WTC11 (cell line): ENCODE data around the gene HELZ. TPM values are rescaled to one million over a fixed set of nuclear protein-coding genes. Genes with fewer than 3 reads are reported as not detected.
A peak's percentile ranks its signal among the peaks of the same experiment; 100 is the strongest.

Experiments
- ATAC-seq: fragments of 200-7000 bp; cut with Tn5 transposase; 2 replicates; pipeline ENCODE4 v1.10.0; 2021; ENCODE audit warnings: mild to moderate bottlenecking, moderate library complexity
- CTCF ChIA-PET: fragments of 300-600 bp; sonication (Branson Sonifier 250); formaldehyde crosslinking; loops from one replicate; lab custom pipeline; 2021; ENCODE audit warnings: antibody characterized with exemption; lab: Charles Lee
- POLR2A ChIA-PET: fragments of 350-600 bp; sonication (Branson Sonifier 250); formaldehyde crosslinking; loops from one replicate; lab custom pipeline; 2021; ENCODE audit warnings: antibody characterized with exemption; lab: Charles Lee
- DNase-seq: peaks from one replicate; pipeline ENCODE4 v3.0.0; 2021; ENCODE audit warnings: low spot score
- H3K27ac Mint-ChIP-seq: 2 replicates; pipeline ENCODE4 v1.8.0; 2021; ENCODE audit warnings: mixed read lengths
- H3K27me3 Mint-ChIP-seq: 2 replicates; pipeline ENCODE4 v1.8.0; 2021; ENCODE audit warnings: low read depth, mild to moderate bottlenecking, moderate library complexity, mixed read lengths
- H3K36me3 Mint-ChIP-seq: 2 replicates; pipeline ENCODE4 v1.8.0; 2021; ENCODE audit warnings: mixed read lengths
- H3K4me1 Mint-ChIP-seq: 2 replicates; pipeline ENCODE4 v1.8.0; 2022; ENCODE audit warnings: mixed read lengths
- H3K4me3 Mint-ChIP-seq: 2 replicates; pipeline ENCODE4 v1.8.0; 2021; ENCODE audit warnings: mild to moderate bottlenecking, moderate library complexity, mixed read lengths
- H3K9me3 Mint-ChIP-seq: 2 replicates; pipeline ENCODE4 v1.8.0; 2021; ENCODE audit warnings: mixed read lengths
- AFF4 ChIP-seq: sonication (generic); formaldehyde crosslinking; IDR thresholded peaks from 2 replicates; pipeline ENCODE4 v1.8.1; 2023; ENCODE audit warnings: mild to moderate bottlenecking, missing genetic modification reagents, borderline replicate concordance
- ATF2 ChIP-seq: sonication (generic); formaldehyde crosslinking; IDR thresholded peaks from 2 replicates; pipeline ENCODE4 v1.8.1; 2022; ENCODE audit warnings: low read depth, missing genetic modification reagents, borderline replicate concordance
- CTCF ChIP-seq: fragments of 200-600 bp; IDR thresholded peaks from 2 replicates; pipeline ENCODE4 v1.8.0; 2022; ENCODE audit warnings: antibody characterized with exemption
- FOXP4 ChIP-seq: sonication (generic); formaldehyde crosslinking; IDR thresholded peaks from 2 replicates; pipeline ENCODE4 v1.8.0; 2022; ENCODE audit warnings: mild to moderate bottlenecking, missing genetic modification reagents
- HMGXB4 ChIP-seq: sonication (generic); formaldehyde crosslinking; IDR thresholded peaks from 2 replicates; pipeline ENCODE4 v1.8.1; 2023; ENCODE audit warnings: mild to moderate bottlenecking, moderate library complexity, missing genetic modification reagents
- MAX ChIP-seq: sonication (generic); formaldehyde crosslinking; IDR thresholded peaks from 2 replicates; pipeline ENCODE4 v1.8.0; 2022; ENCODE audit warnings: mild to moderate bottlenecking, missing genetic modification reagents
- PRDM15 ChIP-seq: sonication (generic); formaldehyde crosslinking; IDR thresholded peaks from 2 replicates; pipeline ENCODE4 v1.8.0; 2022; ENCODE audit warnings: missing genetic modification reagents
- ZNF232 ChIP-seq: sonication (generic); formaldehyde crosslinking; IDR thresholded peaks from 2 replicates; pipeline ENCODE4 v1.8.0; 2022; ENCODE audit warnings: mild to moderate bottlenecking, missing genetic modification reagents
- ZNF416 ChIP-seq: fragments of 250-450 bp; sonication (Bioruptor Pico); IDR thresholded peaks from 2 replicates; pipeline ENCODE4 v1.9.0; 2021; ENCODE audit warnings: mild to moderate bottlenecking, inconsistent platforms
- total RNA-seq: library from RNA; stranded (reverse); gene quantifications from 3 replicates; pipeline ENCODE4 v1.2.3, GENCODE V29; 2021

HELZ gene
- total RNA-seq, 1 experiment from 2014 or later, result 49.1 TPM

- TF ChIP-seq AFF4 (no peak), MAX (no peak), FOXP4 (CRISPR knock-in tag) (no peak), PRDM15 (no peak)
These were observed 147.0 kb downstream of the HELZ start (continued) for GRCh38 chr17:67098006-67098405.

- Mint-ChIP-seq H3K4me1 (no peaks in the 10 kb centered on the region), H3K36me3 (peaks cover 3% of the 10 kb centered on the region; the same call in 1 of the 2 replicates), H3K27ac (peak overlapping the region; percentile 37; the same call in 1 of the 2 replicates), H3K27me3 (no peaks in the 10 kb centered on the region), H3K4me3 (no peak overlapping the region)
- ATAC-seq, result no peak
- POLR2A ChIA-PET, result no interaction called here
- CTCF ChIA-PET, result no interaction called here
- TF ChIP-seq HMGXB4, result no peak
- TF ChIP-seq ZNF416, result no peak
- no peak for TF ChIP-seq CTCF
- no peak for TF ChIP-seq ZNF232
- no peak for TF ChIP-seq ATF2
- TF ChIP-seq, all 79 proteins: peak for 0
- no peaks in the 10 kb centered on the region for H3K9me3 Mint-ChIP-seq
- no peak for DNase-seq
These were observed 148.4 kb downstream of the HELZ start for GRCh38 chr17:67096609-67097008.
